Activated T-helper 17 cell treated with anti-CD3 and anti-CD28 coated beads, Interleukin-2, amount 50 U/mL, for 72 hours (primary cell): ENCODE results near the gene TJP2. TPM values are rescaled to one million over a fixed set of nuclear protein-coding genes. Genes with fewer than 3 reads are reported as not detected.

Experiments used
- ATAC-seq: fragments of 150-1000 bp; cut with Tn5 transposase; replicated peaks from 2 replicates; pipeline ENCODE4 v1.10.0; 2021; ENCODE audit warnings: mild to moderate bottlenecking, moderate library complexity
- H3K27ac Mint-ChIP-seq: one replicate; pipeline ENCODE4 v1.8.0; 2022; ENCODE audit warnings: mixed read lengths
- H3K27me3 Mint-ChIP-seq: one replicate; pipeline ENCODE4 v1.8.0; 2022; ENCODE audit warnings: mixed read lengths
- H3K36me3 Mint-ChIP-seq: one replicate; pipeline ENCODE4 v1.8.0; 2022; ENCODE audit warnings: low read depth, mild to moderate bottlenecking, mixed read lengths
- H3K4me1 Mint-ChIP-seq: one replicate; pipeline ENCODE4 v1.8.0; 2022; ENCODE audit warnings: mixed read lengths
- H3K4me3 Mint-ChIP-seq: one replicate; pipeline ENCODE4 v1.8.0; 2022; ENCODE audit warnings: mild to moderate bottlenecking, mixed read lengths
- H3K9me3 Mint-ChIP-seq: one replicate; pipeline ENCODE4 v1.8.0; 2022; ENCODE audit warnings: mixed read lengths
- total RNA-seq, 2 donors: library from RNA; stranded (reverse); gene quantifications; one replicate each; pipeline ENCODE4 v1.2.3, GENCODE V29; 2022

TJP2 gene
- total RNA-seq, 2 donors from 2014 or later: 25.9 to 27.3 TPM

GRCh38 chr9:69174616-69175463, 763 bp downstream of the TJP2 start:
- Mint-ChIP-seq H3K36me3 (peaks cover 4% of the 10 kb centered on the region), H3K27ac (peak overlapping the region; percentile 89), H3K4me3 (peak overlapping the region; percentile 85), H3K4me1 (peaks cover 35% of the 10 kb centered on the region), H3K27me3 (peaks cover 3% of the 10 kb centered on the region), H3K9me3 (no peaks in the 10 kb centered on the region)
- ATAC-seq: peak; percentile 87

GRCh38 chr9:69175486-69175885, 1.4 kb downstream of the TJP2 start:
- H3K4me1 Mint-ChIP-seq: peaks cover 41% of the 10 kb centered on the region
- no peaks in the 10 kb centered on the region for H3K9me3 Mint-ChIP-seq
- H3K27me3 Mint-ChIP-seq: peaks cover 3% of the 10 kb centered on the region

DNA sequence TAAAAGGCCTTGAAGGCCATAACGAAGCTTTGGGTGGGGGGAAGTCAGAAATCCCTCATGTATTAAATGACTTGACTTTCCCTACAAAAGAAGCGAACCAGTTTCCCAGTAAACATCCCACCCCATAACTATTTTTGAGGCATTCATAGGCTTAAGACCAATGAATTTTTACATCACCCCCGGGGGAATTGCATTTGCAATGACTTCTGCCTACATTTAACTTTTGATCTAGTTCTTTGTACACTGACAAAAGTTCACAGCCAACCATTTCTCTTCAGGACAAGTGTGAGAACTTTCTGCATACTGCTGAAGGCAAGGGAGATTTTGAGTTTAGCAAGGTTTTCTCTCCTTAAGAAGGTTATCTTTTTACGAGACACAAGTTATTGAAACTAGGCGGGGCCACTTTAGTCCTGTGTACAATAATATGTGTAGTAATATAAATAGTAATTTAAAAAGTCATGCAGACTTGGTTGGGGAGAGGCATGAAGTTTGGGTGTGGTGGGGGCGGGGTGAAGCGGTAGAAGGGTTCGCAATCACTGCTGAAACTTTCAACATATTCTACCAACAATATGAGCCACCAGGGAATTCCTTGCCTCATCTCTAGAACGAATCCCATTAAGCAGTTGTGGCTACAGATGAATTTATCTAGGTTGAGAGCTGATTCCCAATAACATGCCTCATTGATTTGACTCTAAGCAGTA, 2.5 kb downstream of the TJP2 start:
- peak overlapping the region; percentile 85 for H3K4me3 Mint-ChIP-seq
- H3K4me1 Mint-ChIP-seq: peaks cover 45% of the 10 kb centered on the region
- H3K9me3 Mint-ChIP-seq: no peaks in the 10 kb centered on the region
- no peaks in the 10 kb centered on the region for H3K27me3 Mint-ChIP-seq
- peak overlapping the region; percentile 89 for H3K27ac Mint-ChIP-seq
- peaks cover 4% of the 10 kb centered on the region for H3K36me3 Mint-ChIP-seq
- no peak for ATAC-seq

More at GRCh38 chr9:69175486-69175885, 1.4 kb downstream of the TJP2 start:
- peak overlapping the region; percentile 89 for H3K27ac Mint-ChIP-seq
- peak; percentile 7 for ATAC-seq
- peaks cover 4% of the 10 kb centered on the region for H3K36me3 Mint-ChIP-seq
- peak overlapping the region; percentile 85 for H3K4me3 Mint-ChIP-seq

GRCh38 chr9:69178583-69179011, 4.5 kb downstream of the TJP2 start:
- Mint-ChIP-seq H3K36me3 (peaks cover 4% of the 10 kb centered on the region), H3K9me3 (no peaks in the 10 kb centered on the region), H3K27ac (no peak overlapping the region), H3K4me1 (peaks cover 52% of the 10 kb centered on the region), H3K27me3 (no peaks in the 10 kb centered on the region), H3K4me3 (peak overlapping the region; percentile 15)
- ATAC-seq: no peak

DNA sequence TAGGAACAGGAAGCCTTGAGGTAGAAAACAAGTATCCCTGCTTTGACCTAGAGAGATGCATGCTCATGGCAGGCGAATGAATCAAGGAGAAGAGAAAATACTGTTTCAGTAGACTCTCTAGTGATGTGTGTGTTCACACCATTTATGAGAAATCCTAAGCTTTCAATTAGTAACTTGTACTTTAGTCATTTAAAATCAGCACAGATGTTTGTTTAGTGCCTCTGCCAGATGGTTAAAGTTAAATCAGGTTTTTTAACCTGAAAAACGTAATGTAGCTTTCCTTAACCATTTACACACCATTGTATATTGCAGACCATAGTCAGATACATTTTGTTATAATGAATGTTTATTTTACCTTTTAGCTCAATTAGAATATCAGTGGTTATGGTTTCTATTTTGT, 5.0 kb downstream of the TJP2 start:
- H3K27ac Mint-ChIP-seq: no peak overlapping the region
- peaks cover 52% of the 10 kb centered on the region for H3K4me1 Mint-ChIP-seq

GRCh38 chr9:69180200-69180599, 6.1 kb downstream of the TJP2 start:
- Mint-ChIP-seq H3K9me3 (no peaks in the 10 kb centered on the region), H3K4me3 (peak overlapping the region; percentile 65)
- peak; percentile 13 for ATAC-seq

More for the DNA sequence above, 5.0 kb downstream of the TJP2 start:
- ATAC-seq: no peak
- Mint-ChIP-seq H3K36me3 (peaks cover 4% of the 10 kb centered on the region), H3K9me3 (no peaks in the 10 kb centered on the region), H3K4me3 (no peak overlapping the region), H3K27me3 (no peaks in the 10 kb centered on the region)

DNA sequence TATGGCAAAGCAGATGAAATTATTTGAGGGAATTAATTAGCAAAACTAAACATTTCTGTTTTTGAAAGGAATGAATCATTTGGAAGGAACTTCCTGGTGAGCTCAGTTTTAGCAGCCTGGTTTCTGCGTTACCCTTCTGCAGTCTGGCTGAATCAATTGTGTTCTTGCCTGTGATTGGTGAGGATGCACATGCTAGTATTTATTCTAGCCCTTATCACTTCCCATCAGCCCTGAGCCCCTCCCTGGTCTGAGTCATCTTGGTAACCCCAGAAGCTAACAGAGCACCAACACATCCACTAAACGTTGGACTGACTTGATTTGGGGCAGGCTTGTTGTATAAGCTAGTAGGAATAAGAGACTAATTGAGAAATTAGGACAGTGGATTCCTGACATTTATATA, 6.6 kb downstream of the TJP2 start:
- Mint-ChIP-seq H3K4me3 (peak overlapping the region; percentile 65), H3K4me1 (peaks cover 44% of the 10 kb centered on the region), H3K27me3 (no peaks in the 10 kb centered on the region), H3K36me3 (no peaks in the 10 kb centered on the region), H3K9me3 (no peaks in the 10 kb centered on the region), H3K27ac (peak overlapping the region; percentile 86)
- peak; percentile 96 for ATAC-seq

More at GRCh38 chr9:69180200-69180599, 6.1 kb downstream of the TJP2 start:
- no peaks in the 10 kb centered on the region for H3K27me3 Mint-ChIP-seq
- peaks cover 3% of the 10 kb centered on the region for H3K36me3 Mint-ChIP-seq
- H3K4me1 Mint-ChIP-seq: peaks cover 47% of the 10 kb centered on the region
- peak overlapping the region; percentile 86 for H3K27ac Mint-ChIP-seq

DNA sequence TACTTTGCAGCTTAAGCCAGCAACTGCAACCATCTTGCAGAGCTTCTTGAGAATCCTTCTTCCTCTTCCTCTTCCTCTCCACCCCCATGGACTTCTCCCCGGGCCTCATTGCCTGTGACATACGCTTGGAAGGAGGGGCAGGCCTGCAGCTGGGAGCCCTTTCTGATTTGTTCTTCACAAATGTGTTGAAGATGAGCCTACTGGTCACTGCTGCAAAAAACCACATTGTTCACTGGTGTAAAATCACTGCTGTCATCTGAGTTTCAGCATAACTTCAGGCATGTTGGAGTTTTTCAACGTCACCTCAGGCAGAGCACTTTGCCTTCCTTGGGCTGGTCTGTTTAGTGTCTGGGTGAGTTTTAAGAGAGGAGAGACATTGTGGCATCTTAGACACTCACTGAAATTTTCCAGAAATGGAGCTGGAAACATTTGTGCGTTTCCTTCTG, 7.9 kb downstream of the TJP2 start:
- Mint-ChIP-seq H3K9me3 (no peaks in the 10 kb centered on the region), H3K4me1 (peaks cover 35% of the 10 kb centered on the region), H3K27me3 (no peaks in the 10 kb centered on the region), H3K36me3 (no peaks in the 10 kb centered on the region), H3K4me3 (peak overlapping the region; percentile 49), H3K27ac (peak overlapping the region; percentile 69)
- ATAC-seq: no peak

- no peak overlapping the region for H3K4me3 Mint-ChIP-seq
- peaks cover 31% of the 10 kb centered on the region for H3K4me1 Mint-ChIP-seq
- ATAC-seq: no peak
- H3K27me3 Mint-ChIP-seq: no peaks in the 10 kb centered on the region
- no peak overlapping the region for H3K27ac Mint-ChIP-seq
- no peaks in the 10 kb centered on the region for H3K36me3 Mint-ChIP-seq
- H3K9me3 Mint-ChIP-seq: no peaks in the 10 kb centered on the region
Measured at GRCh38 chr9:69184266-69184665, 10.2 kb downstream of the TJP2 start.

DNA sequence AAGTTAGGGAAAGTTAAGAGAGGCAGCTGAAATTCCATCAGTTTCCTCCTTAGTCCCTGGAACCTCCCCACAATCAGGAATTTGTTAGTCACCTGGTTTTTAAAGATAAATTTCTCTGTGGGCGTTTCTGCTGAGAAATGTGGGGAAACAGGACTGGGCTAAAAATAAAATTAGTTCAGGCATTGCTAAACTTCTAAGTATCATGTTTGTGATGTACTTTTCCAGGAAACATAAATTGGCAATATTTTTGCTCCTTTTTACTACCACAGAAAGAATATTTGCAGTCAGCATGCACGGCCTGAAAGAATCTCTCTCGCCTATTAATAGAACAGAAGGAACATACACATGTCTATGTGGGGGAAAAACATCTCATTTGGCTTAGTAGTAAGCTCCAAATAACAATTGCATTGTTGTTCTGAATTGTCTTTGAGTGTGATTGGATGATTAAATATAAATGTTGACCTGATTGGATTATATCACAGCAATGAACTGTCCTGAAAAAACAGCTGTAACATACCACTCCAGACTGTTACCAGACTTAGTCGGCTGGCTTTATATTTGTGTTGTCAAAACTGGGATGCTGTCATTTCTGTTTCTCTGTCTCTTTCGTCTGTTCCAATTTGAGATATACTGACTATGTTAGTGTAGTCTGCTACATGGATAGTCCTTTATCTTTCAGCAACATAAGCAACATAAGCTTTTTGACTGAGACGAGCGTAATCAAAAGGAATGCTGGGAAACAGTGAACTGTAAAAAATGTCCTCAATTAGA, 12.9 kb downstream of the TJP2 start:
- H3K4me3 Mint-ChIP-seq: peak overlapping the region; percentile 8
- peak overlapping the region; percentile 12 for H3K27ac Mint-ChIP-seq
- H3K27me3 Mint-ChIP-seq: no peaks in the 10 kb centered on the region
- no peaks in the 10 kb centered on the region for H3K9me3 Mint-ChIP-seq
- ATAC-seq: peak; percentile 45
- no peaks in the 10 kb centered on the region for H3K36me3 Mint-ChIP-seq
- H3K4me1 Mint-ChIP-seq: peaks cover 20% of the 10 kb centered on the region

- Mint-ChIP-seq H3K27me3 (no peaks in the 10 kb centered on the region), H3K36me3 (no peaks in the 10 kb centered on the region), H3K9me3 (no peaks in the 10 kb centered on the region), H3K27ac (no peak overlapping the region), H3K4me1 (peaks cover 17% of the 10 kb centered on the region), H3K4me3 (no peak overlapping the region)
- ATAC-seq: no peak
Measured at GRCh38 chr9:69188975-69189374, 14.9 kb downstream of the TJP2 start.

- Mint-ChIP-seq H3K4me1 (peaks cover 17% of the 10 kb centered on the region), H3K9me3 (no peaks in the 10 kb centered on the region), H3K27me3 (no peaks in the 10 kb centered on the region), H3K27ac (no peak overlapping the region), H3K4me3 (no peak overlapping the region), H3K36me3 (no peaks in the 10 kb centered on the region)
- no peak for ATAC-seq
Measured at GRCh38 chr9:69190086-69190862, 16.2 kb downstream of the TJP2 start.

- H3K9me3 Mint-ChIP-seq: no peaks in the 10 kb centered on the region
- H3K27me3 Mint-ChIP-seq: no peaks in the 10 kb centered on the region
- no peak overlapping the region for H3K27ac Mint-ChIP-seq
- ATAC-seq: no peak
- no peaks in the 10 kb centered on the region for H3K36me3 Mint-ChIP-seq
- H3K4me3 Mint-ChIP-seq: no peak overlapping the region
- peaks cover 17% of the 10 kb centered on the region for H3K4me1 Mint-ChIP-seq
Measured at GRCh38 chr9:69190863-69191181, 16.7 kb downstream of the TJP2 start.

DNA sequence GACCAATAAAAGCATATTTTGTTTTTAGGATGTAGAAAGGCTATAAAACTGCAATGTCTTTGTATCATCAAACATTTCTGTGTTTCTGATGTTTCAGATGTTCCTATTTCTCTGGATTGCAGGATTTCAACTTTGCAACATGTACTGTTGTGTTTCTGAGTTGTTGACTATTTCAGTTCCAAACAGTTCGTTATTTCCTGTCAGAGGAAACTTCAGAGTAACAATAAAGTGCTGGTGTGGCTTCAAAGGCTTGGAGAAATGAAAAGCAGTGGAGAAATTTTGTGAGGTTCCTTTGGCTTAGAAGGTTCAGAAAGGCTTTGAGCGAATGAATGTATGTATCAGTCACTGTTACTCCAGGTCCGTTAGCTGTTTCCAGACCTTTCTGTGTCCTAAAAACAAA, 17.2 kb downstream of the TJP2 start:
- ATAC-seq: no peak
- Mint-ChIP-seq H3K4me1 (peaks cover 17% of the 10 kb centered on the region), H3K9me3 (no peaks in the 10 kb centered on the region), H3K27me3 (no peaks in the 10 kb centered on the region), H3K4me3 (no peak overlapping the region), H3K27ac (no peak overlapping the region), H3K36me3 (no peaks in the 10 kb centered on the region)
